Putamen (tissue), 1 donor: ENCODE data around the gene FGD4.

Experiments used
- DNase-seq: peaks from one replicate; pipeline ENCODE4 v3.0.0-alpha.2; 2016; ENCODE audit warnings: low spot score

Gene FGD4

DNA sequence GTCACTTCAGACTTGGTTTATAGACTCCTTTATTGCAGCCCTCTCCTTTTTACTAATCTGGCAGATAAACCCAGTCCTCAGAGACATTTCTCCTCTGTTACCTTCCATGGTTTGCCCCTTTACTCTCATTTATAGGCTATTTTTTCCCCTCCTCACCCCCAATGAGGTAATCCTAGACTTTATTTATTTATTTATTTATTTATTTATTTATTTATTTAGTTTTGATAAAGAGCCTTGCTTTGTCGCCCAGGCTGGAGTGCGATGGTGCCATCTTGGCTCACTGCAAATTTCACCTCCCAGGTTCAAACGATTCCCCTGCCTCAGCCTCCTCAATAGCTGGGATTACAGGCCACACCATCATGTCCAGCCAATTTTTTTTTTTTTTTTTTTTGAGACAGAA is 8.4 kb downstream of the FGD4 start:
- no peak for DNase-seq

DNA sequence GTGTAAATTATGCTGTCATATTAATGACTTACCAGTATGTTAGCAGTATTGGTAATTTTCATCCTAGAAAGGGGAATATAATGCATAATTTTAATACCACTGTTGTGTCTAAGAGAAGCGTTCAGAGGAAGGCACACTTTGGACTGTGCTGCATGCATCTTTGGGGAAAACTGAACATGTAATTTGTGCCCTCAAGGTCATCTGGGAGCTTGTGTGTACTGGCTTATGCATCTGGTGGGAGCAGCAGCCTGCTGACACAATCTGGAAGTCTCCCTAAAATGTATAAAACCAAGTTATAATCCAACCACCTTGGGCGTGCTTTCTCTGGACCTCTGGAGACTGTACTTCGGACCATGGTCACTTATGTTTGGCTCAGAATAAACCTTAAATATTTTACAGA is 14.1 kb downstream of the FGD4 start:
- no peak for DNase-seq

DNA sequence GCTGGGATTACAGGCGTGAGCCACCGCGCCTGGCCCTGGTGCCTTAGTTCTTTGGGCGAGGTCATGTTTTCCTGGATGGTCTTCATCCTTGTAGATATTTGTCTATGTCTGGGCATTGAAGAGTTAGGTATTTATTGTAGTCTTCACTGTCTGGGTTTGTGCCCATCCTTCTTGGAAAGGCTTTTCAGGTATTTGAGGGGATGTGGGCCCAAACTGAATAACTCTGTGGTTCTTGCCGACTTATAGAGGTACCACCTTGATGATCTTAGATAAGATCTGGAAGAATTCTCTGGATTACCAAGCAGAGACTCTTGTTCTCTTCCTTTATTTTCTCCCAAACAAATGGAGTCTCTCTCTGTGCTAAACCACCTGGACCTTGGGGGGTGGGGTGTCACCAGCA is 18.9 kb downstream of the FGD4 start:
- no peak for DNase-seq

DNA sequence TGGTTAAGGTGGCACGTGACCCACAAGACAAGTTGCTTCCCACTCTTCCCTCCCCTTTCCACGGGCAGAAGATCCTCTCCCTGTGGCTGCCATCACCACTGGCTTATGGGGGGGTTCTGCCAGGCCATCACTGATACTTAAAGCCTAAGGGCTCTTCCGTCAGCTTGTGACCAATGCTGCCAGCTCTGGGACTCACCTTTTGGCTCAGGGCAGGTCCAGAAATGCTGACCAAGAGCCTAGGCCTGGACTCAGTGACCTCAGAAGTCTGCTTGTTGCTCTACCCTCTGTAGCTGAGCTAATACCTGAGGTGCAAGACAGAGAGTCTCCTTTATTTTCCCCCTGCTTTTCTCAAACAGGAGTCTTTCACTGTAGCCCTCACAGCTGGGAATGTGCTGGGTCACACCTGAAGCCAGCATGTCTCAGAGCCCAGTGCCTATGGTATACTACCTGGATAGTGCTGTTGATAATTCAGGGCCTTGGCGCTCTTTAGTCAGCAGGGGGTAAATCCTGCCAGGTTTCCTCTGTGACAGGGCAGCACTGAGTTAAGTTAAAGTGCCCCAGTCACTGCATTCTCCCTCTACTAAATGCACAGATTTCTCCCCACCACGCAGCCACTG is 19.7 kb downstream of the FGD4 start:
- DNase-seq: no peak

DNA sequence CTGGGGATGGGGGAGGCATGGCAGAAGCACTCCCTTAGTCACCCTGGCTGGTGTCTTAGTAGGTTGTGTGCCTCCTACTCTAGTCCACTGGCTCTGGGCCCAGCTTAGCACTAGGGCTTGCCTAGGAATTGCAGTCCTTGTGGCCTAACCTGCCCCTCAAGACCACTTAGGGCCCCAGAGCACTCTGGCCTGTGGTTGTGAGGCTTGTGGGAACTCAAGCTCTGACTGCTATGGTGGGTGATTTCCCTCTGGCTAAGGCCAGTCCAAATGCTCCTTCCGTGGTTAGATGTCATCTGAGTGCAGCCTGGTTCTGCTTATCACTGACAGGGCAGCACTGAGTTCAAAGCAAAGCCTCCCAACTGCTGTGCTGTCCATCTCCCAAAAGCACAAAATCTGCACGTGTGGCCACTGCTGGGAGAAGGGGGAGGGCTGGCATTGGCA is 20.2 kb downstream of the FGD4 start:
- DNase-seq: no peak

DNA sequence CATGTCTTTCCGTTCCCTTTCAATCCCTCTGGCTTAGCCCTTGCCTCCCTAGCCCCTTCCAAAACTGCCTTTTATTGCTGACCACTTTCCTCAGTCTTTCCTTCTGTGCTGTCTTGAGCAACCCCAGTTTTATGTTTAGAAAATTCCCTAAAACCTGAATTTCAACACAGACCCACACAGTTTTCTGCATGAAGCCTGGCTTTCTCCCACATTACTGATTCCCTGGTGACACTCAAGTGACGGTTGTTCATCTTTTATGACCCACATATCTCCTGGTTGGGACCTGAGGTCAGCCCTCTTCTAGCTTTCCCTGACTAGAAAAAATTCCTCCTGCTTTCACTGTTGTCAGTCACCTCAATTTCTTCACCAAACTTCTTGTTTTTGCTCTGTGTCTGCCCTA is 21.0 kb downstream of the FGD4 start:
- DNase-seq: no peak

DNA sequence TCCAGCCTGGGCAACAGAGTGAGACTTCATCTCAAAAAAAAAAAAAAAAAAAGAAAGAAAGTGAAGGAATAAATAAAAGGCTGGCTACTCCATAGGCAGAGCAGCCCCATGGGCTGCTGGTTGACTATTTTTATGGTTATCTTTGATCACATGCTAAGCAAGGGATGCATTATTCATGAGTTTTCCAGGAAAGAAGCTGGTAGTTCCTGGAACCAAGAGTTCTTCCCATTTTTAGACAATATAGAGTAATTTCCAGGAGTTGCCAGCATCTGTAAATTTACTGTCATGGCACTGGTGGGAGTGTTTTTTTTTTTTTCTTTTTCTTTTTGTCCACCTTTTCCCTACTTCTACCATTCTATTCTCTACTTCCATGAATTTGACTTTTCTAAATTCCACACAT is 24.2 kb downstream of the FGD4 start:
- no peak for DNase-seq

DNA sequence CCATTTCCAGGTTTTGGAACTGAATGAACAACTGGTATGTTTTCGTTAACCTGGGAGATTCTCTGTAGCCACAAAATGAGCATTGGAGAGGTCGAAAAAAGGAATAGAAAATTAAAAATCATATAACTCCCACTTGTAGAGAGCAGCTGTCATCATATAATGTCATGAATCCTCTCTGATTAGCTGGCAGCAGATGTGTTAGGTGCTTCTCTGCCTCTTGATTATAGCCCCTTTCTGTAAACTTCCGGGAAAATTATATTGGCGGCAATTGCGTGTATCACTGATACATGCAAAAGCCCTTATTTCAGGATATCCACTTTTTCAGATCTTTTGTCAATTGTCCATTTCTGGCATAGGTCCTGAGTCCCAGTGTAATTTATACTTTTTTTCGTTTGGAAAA is 31.7 kb downstream of the FGD4 start:
- DNase-seq: no peak

DNA sequence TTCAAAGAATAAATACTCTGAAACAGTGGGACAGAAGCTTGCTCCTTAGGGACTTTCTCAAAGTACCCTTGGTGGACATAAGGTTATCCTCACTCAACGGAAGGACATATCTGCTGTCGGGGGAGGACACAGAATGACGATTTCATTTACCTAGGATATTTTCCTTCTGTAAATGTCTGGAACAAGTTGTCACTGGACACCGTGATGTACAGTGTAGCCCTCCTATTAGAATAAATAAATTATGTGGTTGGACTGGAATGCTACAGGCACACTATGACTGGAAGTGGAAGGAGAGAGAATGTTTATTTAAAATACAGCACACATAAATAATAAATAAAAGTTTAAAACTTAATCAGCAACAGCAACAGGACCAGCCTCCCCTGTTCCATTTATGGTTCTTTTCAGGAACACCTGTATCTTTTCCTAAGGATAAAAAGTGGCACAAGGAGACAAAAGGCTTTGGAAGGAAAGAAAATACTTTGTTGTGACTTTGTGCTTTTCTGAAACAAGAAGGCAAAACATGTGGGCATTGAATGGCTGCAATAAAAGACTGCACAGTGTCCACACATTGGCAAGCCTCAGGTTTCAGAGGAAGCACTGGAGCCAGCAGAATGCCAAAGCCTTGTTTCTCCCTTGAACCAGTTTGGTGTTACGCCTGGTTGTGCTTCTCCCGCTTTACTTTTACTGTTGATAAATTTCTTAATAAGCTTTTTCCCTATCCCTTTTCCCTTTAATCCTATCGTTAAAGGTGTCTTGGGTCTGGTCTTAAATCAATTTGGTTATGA is 36.8 kb downstream of the FGD4 start:
- no peak for DNase-seq

DNA sequence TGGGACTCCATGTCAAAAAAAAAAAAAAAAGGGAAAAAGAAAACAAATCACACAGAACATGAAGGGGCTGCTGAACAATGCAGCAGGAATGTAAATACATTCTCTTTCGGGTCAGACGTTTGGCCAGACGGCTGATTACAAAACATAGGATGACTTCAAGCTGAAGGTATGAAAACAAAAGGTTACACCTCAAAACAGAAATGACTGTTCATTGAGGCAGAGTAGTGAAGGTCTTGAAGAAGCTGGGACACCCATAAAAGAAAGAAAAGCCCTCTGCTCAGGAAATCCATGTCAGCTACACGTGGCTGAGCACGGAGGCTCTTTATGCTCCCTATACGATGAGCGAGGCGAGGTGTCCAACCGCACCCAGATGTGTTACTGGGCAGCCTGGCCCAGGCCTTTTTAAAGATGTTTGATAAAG is 37.7 kb downstream of the FGD4 start:
- no peak for DNase-seq

DNA sequence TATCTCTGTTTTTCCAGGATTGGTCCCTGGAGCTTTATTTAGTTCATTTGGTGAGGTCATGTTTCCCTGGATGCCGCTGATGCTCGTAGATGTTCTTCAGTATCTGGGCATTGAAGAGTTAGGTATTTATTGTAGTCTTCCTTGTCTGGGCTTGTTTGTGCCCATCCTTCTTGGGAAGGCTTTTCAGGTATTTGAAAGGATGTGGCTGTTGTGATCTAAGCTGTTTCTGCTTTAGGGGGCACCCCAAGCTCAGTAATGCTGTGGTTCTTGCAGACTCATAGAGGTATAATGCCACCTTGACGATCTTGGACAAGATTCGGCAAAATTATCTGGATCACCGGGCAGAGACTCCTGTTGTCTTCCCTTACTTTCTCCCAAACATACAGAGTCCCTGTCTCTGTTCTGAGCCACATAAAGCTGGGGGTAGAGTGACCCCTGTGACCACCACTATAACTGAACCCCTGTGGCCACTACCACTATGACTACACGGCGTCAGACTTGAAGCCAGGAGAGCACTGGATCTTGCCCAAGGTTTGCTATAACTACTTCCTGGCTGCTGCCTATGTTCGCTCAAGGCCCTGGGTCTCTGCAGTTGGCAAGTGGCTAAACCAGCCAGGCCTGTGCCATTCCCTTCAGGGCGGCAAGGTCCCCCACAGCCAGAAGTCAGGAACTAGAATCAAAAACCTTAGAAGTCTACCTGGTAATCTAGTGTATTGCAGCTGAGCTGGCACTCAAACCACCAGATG is 40.9 kb downstream of the FGD4 start:
- no peak for DNase-seq

DNA sequence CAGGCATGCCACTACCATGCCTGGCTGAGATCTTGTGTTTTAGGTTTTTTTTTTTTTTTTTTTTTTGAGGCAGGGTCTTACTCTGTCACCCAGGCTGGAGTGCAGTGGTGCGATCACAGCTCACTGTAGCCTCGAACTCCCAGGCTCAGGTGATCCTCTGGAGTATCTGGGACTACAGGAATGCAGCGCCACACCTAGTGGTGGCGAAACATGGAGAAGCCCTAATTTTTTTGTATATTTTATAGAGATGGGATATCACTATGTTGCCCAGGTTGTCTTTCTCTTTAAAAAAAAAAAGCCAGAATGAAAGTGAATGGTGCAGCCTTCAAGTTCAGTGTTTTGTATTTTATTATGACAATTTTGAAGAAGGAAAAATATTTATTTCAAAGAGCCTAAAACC is 44.1 kb downstream of the FGD4 start:
- DNase-seq: no peak

DNA sequence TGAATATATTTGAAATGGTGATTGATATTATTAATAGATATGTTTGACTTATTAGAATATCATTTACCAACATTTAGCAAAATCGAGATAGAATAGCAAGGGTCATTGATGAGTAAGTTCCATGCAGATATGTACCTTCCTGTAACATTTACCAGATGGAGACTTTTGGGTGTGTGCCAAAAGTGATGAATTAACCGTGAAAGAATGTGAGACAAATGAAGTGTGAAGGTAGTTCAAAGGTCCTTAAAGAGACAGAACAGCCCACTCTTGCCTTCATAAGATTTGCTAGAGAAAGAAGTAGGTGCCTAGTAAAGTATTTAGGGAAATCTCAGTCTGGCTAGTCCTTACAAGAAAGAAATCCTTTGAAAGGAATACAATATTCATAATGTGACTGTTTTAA is 45.5 kb downstream of the FGD4 start:
- no peak for DNase-seq

DNA sequence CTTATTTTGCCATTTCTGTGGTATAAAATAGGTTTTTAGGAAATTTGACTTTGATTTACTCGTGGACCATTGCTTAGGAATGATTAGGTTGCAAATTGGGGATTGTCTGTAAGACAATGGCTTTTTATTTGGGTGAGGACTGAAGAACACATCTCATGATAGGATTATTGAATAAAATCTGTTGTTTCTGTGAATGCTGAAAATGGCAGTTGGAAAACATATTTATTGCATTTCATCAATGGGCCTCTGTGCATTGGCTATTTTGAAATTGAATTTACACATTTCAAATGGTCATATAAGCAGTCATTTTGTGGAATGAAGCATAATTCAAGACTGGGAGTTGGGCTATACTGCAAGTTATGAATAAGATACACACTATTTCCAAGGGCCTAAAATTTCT is 46.0 kb downstream of the FGD4 start:
- DNase-seq: no peak

DNA sequence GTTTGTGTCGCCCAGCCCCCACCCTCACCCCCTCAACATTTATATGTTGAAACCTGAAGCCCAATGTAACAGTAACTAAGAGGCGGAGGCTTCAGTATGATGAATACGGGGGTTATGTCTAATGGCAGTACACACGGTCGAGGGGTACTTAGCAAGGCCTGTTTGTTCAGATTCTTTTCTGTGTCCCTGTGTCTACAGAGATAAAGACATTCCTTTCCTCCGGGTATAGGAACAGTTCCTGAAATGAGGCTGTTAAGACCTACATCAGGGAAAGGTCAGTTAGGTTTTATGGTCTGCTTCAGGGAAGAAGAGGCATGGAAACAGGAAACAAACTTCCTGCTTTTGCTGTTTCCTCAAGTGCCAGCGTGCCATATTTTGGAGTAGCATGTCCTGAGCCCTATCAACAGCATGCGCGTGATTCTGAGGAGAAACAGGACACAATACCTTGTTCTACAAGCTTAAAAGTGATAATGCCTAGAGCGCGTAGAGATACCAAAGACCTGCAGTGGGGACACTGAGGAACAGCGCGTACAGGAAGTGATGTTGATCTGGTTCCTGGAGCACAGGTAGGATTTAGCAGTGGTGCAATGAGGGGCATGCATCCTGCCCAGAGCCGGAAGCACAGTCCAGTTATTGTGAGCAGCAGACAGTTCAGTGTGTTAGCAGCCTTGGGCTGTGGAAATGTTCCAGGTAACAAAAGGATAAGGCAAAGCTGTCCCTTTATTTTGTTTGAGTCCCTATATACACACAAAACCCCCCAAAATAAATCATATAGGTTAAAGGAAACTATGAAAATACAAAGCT is 47.2 kb downstream of the FGD4 start:
- DNase-seq: no peak

DNA sequence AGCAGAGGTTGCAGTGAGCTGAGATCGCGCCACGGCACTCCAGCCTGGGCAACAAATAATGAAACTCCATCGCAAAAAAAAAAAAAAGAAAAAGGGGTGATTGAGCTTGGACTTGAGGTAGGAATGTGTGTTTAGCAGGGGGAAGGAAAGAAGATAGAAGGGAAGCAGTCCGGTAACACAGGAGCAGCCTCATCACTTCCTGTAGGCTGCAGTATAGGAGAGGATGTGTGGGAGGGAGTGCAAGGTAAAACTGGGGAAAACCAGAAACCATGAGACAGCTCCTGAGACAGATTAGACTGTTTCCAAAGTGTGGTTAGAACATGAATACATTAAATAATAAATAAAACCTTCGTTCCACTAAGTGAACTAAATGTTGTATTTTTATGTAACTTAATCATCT is 49.2 kb downstream of the FGD4 start:
- no peak for DNase-seq

DNA sequence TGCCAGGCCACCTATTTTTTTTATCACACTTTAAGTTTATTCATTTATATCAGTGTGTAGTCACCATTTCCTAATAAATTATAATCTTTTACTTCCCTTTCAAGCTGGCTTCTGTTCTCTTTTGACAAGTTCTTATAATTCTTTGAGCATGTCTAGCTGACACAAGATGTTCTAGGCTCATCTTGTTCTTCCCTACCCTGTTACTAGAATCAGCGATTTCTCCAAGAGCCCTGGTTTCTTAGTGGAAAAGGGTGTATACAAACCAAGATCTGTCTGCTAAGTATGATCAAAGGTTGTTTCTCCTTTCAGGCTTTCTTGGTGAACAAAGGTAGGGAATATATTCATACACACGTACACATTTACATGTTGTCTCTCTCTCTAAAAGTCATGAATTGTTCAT is 51.0 kb downstream of the FGD4 start:
- no peak for DNase-seq

DNA sequence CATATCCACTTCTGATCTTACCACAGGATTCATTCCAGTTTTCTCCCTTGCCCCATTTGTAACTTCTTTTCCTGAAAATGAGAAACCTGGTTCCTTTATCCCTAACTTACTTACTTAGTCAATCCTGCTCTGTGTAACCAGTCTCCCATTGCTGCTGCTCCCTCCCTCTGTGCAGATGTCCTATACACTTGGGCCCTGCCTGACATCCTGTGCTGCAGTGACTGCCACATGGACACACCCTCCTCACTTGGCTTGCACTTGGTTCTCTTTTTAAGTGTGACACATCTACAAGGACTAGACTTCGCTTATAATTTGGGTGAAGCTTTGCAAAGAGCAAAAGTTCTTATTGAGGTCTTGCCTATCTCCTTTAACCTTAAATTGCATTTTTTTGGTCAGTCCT is 51.4 kb downstream of the FGD4 start:
- no peak for DNase-seq

DNA sequence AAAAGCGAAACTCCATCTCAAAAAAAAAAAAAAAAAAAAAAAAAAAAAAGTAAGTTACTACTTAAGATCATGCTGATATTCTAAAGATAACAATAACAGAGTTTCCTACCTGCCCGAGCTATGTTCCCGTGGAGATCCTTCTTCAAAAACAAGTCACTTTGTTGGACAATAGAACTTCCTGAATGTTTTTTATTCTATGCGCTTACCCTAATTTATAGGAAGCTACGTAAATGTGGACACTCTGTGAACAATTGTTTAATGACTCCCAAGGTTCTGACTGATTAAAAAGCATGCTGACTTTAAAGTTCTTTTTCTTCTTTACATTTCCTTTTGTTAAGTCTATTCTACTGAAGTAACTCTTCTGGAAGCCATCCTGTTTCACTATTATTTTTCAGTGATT is 52.5 kb downstream of the FGD4 start:
- no peak for DNase-seq

DNA sequence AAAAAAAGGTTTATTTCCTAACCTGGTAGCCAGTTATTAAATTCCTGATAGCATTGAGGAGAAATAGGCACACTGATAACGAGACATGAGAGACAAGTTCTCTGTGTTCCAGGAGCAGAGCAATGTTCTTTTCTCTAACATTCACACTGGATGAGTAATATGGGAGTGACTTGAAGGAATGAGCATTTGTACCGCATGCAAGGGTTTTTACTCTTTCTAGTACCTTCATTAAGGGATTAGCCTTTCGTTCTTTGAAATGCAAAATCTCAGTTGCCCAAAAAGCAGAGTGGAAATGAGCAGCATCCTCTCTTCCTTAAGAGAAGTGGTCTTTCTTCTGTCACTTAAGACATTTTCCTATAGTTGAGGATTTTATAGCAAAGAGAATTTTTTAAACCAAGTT is 54.7 kb downstream of the FGD4 start:
- no peak for DNase-seq

DNA sequence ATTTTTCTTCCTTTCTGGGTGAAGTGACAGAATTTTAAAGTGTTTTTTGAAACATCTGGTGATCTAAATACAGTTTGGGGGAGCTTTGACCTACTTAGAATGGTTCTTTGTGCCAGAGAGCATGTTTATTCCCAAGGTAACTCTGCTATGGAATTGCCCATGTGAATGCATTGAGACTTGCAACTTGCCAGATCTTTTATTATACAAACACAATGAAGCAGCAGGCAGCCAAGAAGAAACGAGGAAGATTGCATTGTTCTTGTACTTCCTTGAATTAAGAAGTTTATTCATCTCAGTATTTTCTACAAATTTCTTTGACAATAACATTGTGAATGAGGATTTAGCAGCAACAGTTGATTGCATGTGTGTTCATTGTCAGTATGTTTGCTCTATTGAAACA is 55.5 kb downstream of the FGD4 start:
- DNase-seq: no peak

DNA sequence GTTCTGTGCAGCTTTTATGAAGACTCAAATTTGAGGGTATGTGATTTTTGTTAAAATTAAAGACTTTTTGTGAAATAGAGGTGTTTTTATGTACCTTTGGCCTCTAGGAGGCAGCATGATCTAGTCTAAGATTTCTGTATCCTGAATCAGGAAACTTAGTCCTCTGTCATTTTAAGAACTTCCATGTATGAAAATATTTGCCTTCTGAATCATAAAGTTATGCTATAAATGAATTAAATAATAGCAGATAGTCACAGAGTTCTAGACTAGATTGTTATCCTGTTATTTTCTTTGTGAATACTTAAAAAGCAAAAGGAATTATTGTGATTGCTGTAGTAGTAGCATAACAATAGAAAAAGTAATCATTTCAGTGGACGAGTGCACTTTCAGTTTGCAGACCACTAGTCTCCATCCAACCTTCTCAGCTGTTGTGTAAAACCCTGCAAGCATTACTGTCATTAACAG is 56.3 kb downstream of the FGD4 start:
- DNase-seq: peak; percentile 70
